Hepatocyte (in vitro differentiated cells): ENCODE data around the gene ARHGEF10L. TPM values are rescaled to one million over a fixed set of nuclear protein-coding genes. Genes with fewer than 3 reads are reported as not detected.

Experiments
- DNase-seq: peaks from one replicate; pipeline ENCODE4 v3.0.0-alpha.2; 2016; ENCODE audit warnings: low spot score
- H2AFZ ChIP-seq: fragments of 200-600 bp; sonication (generic); 2 replicates; pipeline ENCODE4 v1.6.0; 2016; ENCODE audit warnings: antibody characterized with exemption, mild to moderate bottlenecking
- H3K27ac ChIP-seq: fragments of 200-600 bp; sonication (generic); 2 replicates; pipeline ENCODE4 v1.5.1; 2016; ENCODE audit warnings: mild to moderate bottlenecking
- H3K27me3 ChIP-seq: fragments of 200-600 bp; sonication (generic); 2 replicates; pipeline ENCODE4 v1.6.1; 2016
- H3K36me3 ChIP-seq: fragments of 200-600 bp; sonication (generic); replicated peaks from 2 replicates; pipeline ENCODE4 v1.5.1; 2016; ENCODE audit warnings: low read depth; ENCODE audit not compliant: insufficient read depth
- H3K4me1 ChIP-seq: fragments of 200-600 bp; sonication (generic); 2 replicates; pipeline ENCODE4 v1.5.1; 2016; ENCODE audit warnings: mild to moderate bottlenecking, moderate library complexity; ENCODE audit not compliant: insufficient read depth
- H3K4me2 ChIP-seq: fragments of 200-600 bp; sonication (generic); 2 replicates; pipeline ENCODE4 v1.6.0; 2016
- H3K4me3 ChIP-seq: fragments of 200-600 bp; sonication (generic); 2 replicates; pipeline ENCODE4 v1.5.1; 2016; ENCODE audit warnings: mild to moderate bottlenecking
- H3K79me2 ChIP-seq: fragments of 200-600 bp; sonication (generic); 2 replicates; pipeline ENCODE4 v1.6.0; 2017; ENCODE audit warnings: mild to moderate bottlenecking
- H3K9me2 ChIP-seq: fragments of 200-600 bp; sonication (generic); replicated peaks from 2 replicates; pipeline ENCODE4 v1.6.0; 2017; ENCODE audit warnings: mild to moderate bottlenecking; ENCODE audit not compliant: insufficient read depth
- H3K9me3 ChIP-seq: fragments of 200-600 bp; sonication (generic); 2 replicates; pipeline ENCODE4 v1.5.1; 2016; ENCODE audit warnings: low read depth, mild to moderate bottlenecking
- H4K20me1 ChIP-seq: fragments of 200-600 bp; sonication (generic); 2 replicates; pipeline ENCODE4 v1.6.0; 2016; ENCODE audit warnings: mild to moderate bottlenecking; ENCODE audit not compliant: insufficient read depth, poor library complexity, severe bottlenecking
- CTCF ChIP-seq: fragments of 200-600 bp; sonication (generic); IDR thresholded peaks from 2 replicates; pipeline ENCODE4 v1.5.1; 2016; ENCODE audit warnings: antibody characterized with exemption, mild to moderate bottlenecking; ENCODE audit not compliant: poor library complexity
- EZH2 ChIP-seq: fragments of 200-600 bp; sonication (generic); IDR thresholded peaks from 2 replicates; pipeline ENCODE4 v1.6.1; 2016; ENCODE audit warnings: antibody characterized with exemption, mild to moderate bottlenecking, borderline replicate concordance
- EZH2phosphoT487 ChIP-seq: fragments of 200-600 bp; sonication (generic); IDR thresholded peaks from one replicate; pipeline ENCODE4 v1.6.1; 2018; ENCODE audit warnings: antibody characterized with exemption, mild to moderate bottlenecking, low read depth, moderate library complexity; ENCODE audit not compliant: unreplicated experiment, severe bottlenecking
- WGBS: methylation state at CpG from one replicate; pipeline ENCODE4 v1.1.6; 2016; ENCODE audit warnings: low lambda C conversion rate; ENCODE audit errors: missing lambda C conversion rate; 5-methylcytosine and 5-hydroxymethylcytosine counted together
- polyA plus RNA-seq: library from polyadenylated mRNA; unstranded; fragments of >200 nt; fragmentation: Nextera tagmentation; extraction: Ambion mirVana; gene quantifications from 2 replicates; pipeline ENCODE4 v1.2.1, GENCODE V29; 2016
- total RNA-seq: library from RNA; depleted of rRNA; stranded (reverse); fragments of >200 nt; gene quantifications from 2 replicates; pipeline ENCODE4 v1.2.3, GENCODE V29; 2014

Gene ARHGEF10L
- total and polyA plus RNA-seq, 2 experiments from 2014 or later: 40.4 to 48.3 TPM

- Histone ChIP-seq H3K36me3 (no peaks in the 10 kb centered on the region), H3K4me1 (no peaks in the 10 kb centered on the region), H3K27me3 (no peaks in the 10 kb centered on the region), H4K20me1 (no peaks in the 10 kb centered on the region), H3K4me3 (no peak overlapping the region), H3K9me3 (no peaks in the 10 kb centered on the region), H3K27ac (no peak overlapping the region), H3K9me2 (no peaks in the 10 kb centered on the region), H2AFZ (no peak overlapping the region), H3K4me2 (no peak overlapping the region), H3K79me2 (no peaks in the 10 kb centered on the region)
- no peak for DNase-seq
- TF ChIP-seq EZH2phosphoT487: no peak
- no peak for TF ChIP-seq EZH2
- no peak for TF ChIP-seq CTCF
- WGBS: 96% methylated on average over 12 of the region's 12 CpGs
Measured at GRCh38 chr1:17616731-17617279, 77.3 kb downstream of the ARHGEF10L start.

- no peak overlapping the region for H3K27ac ChIP-seq
- H3K27me3 ChIP-seq: no peaks in the 10 kb centered on the region
Measured at GRCh38 chr1:17617787-17618557, 78.5 kb downstream of the ARHGEF10L start.

GRCh38 chr1:17618558-17619247 is 79.2 kb downstream of the ARHGEF10L start:
- H3K27me3 ChIP-seq: no peaks in the 10 kb centered on the region
- H3K79me2 ChIP-seq: no peaks in the 10 kb centered on the region
- no peaks in the 10 kb centered on the region for H3K9me3 ChIP-seq
- H3K27ac ChIP-seq: no peak overlapping the region
- H3K4me3 ChIP-seq: no peak overlapping the region
- H4K20me1 ChIP-seq: no peaks in the 10 kb centered on the region
- H2AFZ ChIP-seq: no peak overlapping the region
- H3K4me1 ChIP-seq: no peaks in the 10 kb centered on the region
- 92% methylated on average over 19 of the region's 19 CpGs for WGBS
- H3K9me2 ChIP-seq: no peaks in the 10 kb centered on the region
- TF ChIP-seq CTCF (no peak), EZH2phosphoT487 (no peak), EZH2 (no peak)
- H3K36me3 ChIP-seq: no peaks in the 10 kb centered on the region
- no peak for DNase-seq
- H3K4me2 ChIP-seq: no peak overlapping the region

More at GRCh38 chr1:17617787-17618557, 78.5 kb downstream of the ARHGEF10L start:
- no peak for DNase-seq
- no peaks in the 10 kb centered on the region for H3K9me3 ChIP-seq
- H2AFZ ChIP-seq: no peak overlapping the region
- H3K4me2 ChIP-seq: no peak overlapping the region
- no peaks in the 10 kb centered on the region for H3K79me2 ChIP-seq
- WGBS: 94% methylated on average over 21 of the region's 27 CpGs
- H3K9me2 ChIP-seq: no peaks in the 10 kb centered on the region
- H3K36me3 ChIP-seq: no peaks in the 10 kb centered on the region
- H3K4me3 ChIP-seq: no peak overlapping the region
- H4K20me1 ChIP-seq: no peaks in the 10 kb centered on the region
- TF ChIP-seq CTCF: no peak
- TF ChIP-seq EZH2: no peak
- TF ChIP-seq EZH2phosphoT487: no peak
- H3K4me1 ChIP-seq: no peaks in the 10 kb centered on the region
